GM23248 (cell line): ENCODE measurements around the gene FGF2.

Experiments
- EZH2 ChIP-seq: fragments of 200-600 bp; sonication (generic); IDR thresholded peaks from 2 replicates; pipeline ENCODE4 v1.6.1; 2018; ENCODE audit warnings: antibody characterized with exemption, mild to moderate bottlenecking; ENCODE audit not compliant: insufficient read depth, poor library complexity, severe bottlenecking
- EZH2phosphoT487 ChIP-seq: fragments of 200-600 bp; sonication (generic); IDR thresholded peaks from 2 replicates; pipeline ENCODE4 v1.6.1; 2018; ENCODE audit warnings: antibody characterized with exemption, moderate library complexity, mild to moderate bottlenecking, low read depth; ENCODE audit not compliant: insufficient read depth

- TF ChIP-seq EZH2 (no peak), EZH2phosphoT487 (no peak)
These were observed 32.8 kb upstream of the FGF2 start for GRCh38 chr4:122793811-122794210.
